PFSK-1 (cell line): ENCODE data around the gene AGR3.

Source experiments
- FOXP2 ChIP-seq: optimal IDR thresholded peaks from 2 replicates; pipeline ENCODE3; 2011; ENCODE audit warnings: borderline replicate concordance, control low read depth, inconsistent platforms; ENCODE audit not compliant: insufficient read depth; ENCODE audit errors: extremely low read length, extremely low read depth
- POLR2AphosphoS5 ChIP-seq: IDR thresholded peaks from 2 replicates; pipeline ENCODE4 v1.6.1; 2012; ENCODE audit warnings: low read depth, mild to moderate bottlenecking, control low read depth, low read length, moderate library complexity
- SIN3A ChIP-seq: IDR thresholded peaks from 2 replicates; pipeline ENCODE4 v1.6.1; 2012; ENCODE audit warnings: mild to moderate bottlenecking, low read length, moderate library complexity, borderline replicate concordance; ENCODE audit not compliant: insufficient read depth
- TAF1 ChIP-seq: IDR thresholded peaks from 2 replicates; pipeline ENCODE4 v1.6.1; 2012; ENCODE audit warnings: low read length, control low read depth, borderline replicate concordance; ENCODE audit not compliant: insufficient read depth
- TF ChIP-seq, protein P1 (sequence below), 2 experiments: IDR thresholded peaks; 2 replicates each; pipeline versions ENCODE4 v1.6.1 to v1.8.0; 2011 to 2012; ENCODE audit warnings: low read depth in 2 of 2, low read length in 2 of 2, control low read depth in 1 of 2, inconsistent platforms in 1 of 2, mild to moderate bottlenecking in 1 of 2, moderate library complexity in 1 of 2; ENCODE audit not compliant: insufficient read depth in 1 of 2

GRCh38 chr7:16908561-16908960 is 26.8 kb upstream of the AGR3 start:
- TF ChIP-seq POLR2AphosphoS5 (no peak), SIN3A (no peak), FOXP2 (no peak), TAF1 (no peak)
- TF ChIP-seq, protein P1, sequence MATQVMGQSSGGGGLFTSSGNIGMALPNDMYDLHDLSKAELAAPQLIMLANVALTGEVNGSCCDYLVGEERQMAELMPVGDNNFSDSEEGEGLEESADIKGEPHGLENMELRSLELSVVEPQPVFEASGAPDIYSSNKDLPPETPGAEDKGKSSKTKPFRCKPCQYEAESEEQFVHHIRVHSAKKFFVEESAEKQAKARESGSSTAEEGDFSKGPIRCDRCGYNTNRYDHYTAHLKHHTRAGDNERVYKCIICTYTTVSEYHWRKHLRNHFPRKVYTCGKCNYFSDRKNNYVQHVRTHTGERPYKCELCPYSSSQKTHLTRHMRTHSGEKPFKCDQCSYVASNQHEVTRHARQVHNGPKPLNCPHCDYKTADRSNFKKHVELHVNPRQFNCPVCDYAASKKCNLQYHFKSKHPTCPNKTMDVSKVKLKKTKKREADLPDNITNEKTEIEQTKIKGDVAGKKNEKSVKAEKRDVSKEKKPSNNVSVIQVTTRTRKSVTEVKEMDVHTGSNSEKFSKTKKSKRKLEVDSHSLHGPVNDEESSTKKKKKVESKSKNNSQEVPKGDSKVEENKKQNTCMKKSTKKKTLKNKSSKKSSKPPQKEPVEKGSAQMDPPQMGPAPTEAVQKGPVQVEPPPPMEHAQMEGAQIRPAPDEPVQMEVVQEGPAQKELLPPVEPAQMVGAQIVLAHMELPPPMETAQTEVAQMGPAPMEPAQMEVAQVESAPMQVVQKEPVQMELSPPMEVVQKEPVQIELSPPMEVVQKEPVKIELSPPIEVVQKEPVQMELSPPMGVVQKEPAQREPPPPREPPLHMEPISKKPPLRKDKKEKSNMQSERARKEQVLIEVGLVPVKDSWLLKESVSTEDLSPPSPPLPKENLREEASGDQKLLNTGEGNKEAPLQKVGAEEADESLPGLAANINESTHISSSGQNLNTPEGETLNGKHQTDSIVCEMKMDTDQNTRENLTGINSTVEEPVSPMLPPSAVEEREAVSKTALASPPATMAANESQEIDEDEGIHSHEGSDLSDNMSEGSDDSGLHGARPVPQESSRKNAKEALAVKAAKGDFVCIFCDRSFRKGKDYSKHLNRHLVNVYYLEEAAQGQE (IDR thresholded peaks at IDR 0.05; ENCODE audit: insufficient read depth in 1 of 2, low read depth in 2 of 2, low read length in 2 of 2), result no peak
